RKO (cell line): ENCODE data around the gene HRH1.
"Not testable (repeated sequence)": the region's sequence is repeated elsewhere in the genome, so short reads cannot be mapped to it uniquely, and the experiment has no call there.

Source experiments
- DNase-seq: peaks from one replicate; pipeline ENCODE4 v3.0.0-alpha.2; 2016; ENCODE audit warnings: low spot score

Gene HRH1

DNA sequence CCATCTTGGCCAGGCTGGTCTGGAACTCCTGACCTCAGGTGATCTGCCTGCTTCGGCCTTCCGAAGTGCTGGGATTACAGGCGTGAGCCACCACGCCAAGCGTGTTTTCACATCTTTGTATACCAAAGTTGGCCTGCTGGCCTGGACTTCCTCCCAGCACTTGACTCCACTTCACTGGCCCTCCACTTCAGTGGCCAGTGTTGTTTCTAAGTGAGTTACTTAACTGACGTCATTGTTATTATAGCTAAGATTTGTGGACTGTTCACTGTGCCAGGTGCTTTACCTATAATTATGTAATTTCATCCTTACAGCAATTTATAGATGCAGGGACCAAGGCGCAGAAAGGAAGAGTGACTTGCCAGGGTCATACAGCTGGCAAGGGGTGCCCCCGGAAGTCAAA is 52.0 kb downstream of the HRH1 start:
- DNase-seq: no peak

- DNase-seq: no peak
These were observed 52.7 kb downstream of the HRH1 start for GRCh38 chr3:11206953-11207352.

GRCh38 chr3:11211531-11212298 is 57.4 kb downstream of the HRH1 start:
- DNase-seq: no peak

DNA sequence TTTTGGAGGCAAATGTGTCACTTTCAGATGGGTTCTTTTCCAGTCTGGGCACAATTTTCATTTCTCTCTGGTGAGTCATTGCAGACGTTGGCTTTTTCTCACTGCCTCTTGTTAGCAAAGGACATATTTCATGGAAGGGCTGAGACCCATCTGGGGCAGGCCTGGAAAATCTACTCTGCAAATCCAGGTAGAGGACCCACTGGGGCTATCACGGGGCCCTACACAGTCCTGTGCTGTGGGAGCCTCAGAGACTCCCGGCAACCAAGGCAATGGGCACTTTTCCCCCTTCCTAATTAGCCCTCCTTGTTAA is 58.0 kb downstream of the HRH1 start:
- DNase-seq: no peak

GRCh38 chr3:11212784-11213183 is 58.5 kb downstream of the HRH1 start:
- DNase-seq: no peak

- DNase-seq: no peak
These were observed 59.6 kb downstream of the HRH1 start for GRCh38 chr3:11213810-11214450.

DNA sequence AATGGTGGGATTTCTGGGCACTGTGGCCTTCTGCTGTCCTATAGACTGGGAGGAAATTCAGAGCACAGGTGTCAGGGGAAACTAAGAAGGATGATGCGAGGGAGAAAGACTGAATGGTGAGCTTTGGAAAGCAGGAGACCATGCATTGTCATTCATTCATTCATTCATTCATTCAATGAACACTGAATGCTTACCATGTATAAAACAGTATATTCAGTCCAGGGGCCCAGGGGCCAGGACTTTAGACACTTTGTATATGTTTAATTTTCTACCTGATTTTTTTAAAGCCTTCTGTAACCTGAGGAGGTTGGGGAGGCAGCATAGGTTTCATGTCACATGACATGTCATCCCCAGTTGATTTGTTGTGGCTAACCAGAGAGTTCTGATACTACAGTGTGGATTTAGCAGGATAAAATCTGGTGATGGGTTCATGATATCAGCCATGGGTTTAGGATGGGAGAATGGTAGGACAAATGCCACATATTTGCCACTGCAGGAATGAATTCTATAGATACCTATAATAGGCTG is 60.2 kb downstream of the HRH1 start:
- no peak for DNase-seq

DNA sequence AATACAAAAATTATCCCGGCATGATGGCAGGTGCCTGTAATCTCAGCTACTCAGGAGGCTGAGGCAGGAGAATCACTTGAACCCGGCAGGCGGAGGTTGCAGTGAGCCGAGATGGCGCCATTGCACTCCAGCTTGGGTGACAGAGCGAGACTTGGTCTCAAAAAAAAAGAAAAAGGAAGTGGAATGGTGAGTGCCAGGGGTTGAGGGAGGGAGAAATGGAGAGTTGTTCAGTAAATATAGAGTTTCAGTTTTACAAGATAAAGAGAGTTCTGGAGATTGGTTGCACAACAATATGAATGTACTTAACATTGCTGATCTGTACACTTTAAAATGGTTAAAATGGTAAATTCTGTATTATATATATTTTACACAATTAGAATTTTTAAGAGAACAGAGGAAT is 63.1 kb downstream of the HRH1 start:
- not testable (repeated sequence) for DNase-seq

- DNase-seq: no peak
These were observed 65.9 kb downstream of the HRH1 start for GRCh38 chr3:11220230-11220629.

- DNase-seq: no peak
These were observed 67.6 kb downstream of the HRH1 start for GRCh38 chr3:11221818-11222415.

DNA sequence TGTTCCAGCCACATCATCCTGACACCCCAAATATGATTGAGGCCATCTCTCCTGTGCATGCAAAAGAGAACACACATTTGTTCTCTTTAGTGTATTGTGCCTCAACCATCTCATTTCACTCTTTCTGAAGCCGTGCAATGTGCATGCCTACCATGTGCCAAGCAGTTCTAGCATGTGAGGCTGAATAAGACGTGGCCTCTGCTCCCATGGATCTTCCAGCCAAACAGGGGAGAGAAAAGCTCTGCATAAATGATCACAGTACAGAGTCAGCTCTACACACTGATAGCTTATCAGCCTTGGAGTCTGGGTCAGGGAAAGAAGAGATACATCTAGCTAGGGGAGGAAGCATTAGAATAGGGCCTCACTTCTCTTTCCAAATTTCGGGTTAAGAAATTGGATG is 69.7 kb downstream of the HRH1 start:
- DNase-seq: no peak

DNA sequence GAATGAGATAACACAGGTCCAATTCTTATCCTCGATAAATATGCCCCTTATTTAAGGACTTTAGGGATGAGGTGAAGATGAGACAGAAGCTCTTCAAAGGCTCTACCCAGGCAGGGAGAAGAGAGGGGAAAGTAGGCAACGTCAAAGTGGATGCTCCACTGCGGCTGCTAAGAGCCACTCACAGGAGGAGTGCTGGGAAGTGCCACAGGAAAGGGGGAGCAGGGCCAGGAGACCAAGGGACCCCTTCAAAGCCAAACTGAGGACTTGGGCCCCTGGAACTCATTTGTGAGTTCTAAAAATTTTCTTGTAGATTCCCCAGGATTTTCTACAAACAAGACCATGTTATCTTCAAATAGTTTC is 70.6 kb downstream of the HRH1 start:
- DNase-seq: no peak

- no peak for DNase-seq
These were observed 71.7 kb downstream of the HRH1 start for GRCh38 chr3:11226042-11226370.

DNA sequence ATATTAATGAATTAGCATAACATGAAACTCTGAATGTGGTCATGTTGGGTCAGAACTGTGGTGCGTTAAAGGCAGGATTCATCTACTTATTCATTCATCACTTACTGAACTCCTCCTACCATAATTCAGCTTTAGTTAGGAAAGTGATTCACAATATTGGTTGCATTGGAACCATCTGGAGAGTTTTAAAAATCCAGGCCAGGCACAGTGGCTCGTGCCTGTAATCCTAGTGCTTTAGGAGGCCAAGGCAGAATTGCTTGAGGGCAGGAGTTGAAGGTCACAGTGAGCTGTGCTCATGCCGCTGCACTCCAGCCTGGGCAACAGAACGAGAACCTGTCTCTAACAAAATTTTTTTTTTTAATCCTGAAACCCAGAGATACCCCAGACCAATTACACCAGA is 73.7 kb downstream of the HRH1 start:
- DNase-seq: no peak

DNA sequence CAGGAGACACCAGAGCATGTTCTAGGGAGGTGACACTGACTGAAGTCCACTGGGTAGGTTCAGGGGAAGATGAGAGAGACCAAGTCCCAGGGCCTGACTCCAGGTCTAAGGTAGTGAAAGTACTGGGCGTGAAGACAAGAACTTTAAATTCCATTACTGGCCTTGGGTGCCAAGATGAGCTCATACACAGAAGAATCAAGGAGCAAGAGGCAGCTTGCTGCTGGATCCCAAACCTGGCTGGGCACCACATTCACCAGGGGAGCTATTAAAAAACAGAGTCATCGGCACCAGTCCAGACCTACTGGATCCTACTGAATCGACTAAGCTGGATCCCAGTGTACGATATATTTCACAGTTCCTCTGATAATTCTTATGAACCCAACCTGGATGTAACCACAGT is 75.8 kb downstream of the HRH1 start:
- DNase-seq: no peak

DNA sequence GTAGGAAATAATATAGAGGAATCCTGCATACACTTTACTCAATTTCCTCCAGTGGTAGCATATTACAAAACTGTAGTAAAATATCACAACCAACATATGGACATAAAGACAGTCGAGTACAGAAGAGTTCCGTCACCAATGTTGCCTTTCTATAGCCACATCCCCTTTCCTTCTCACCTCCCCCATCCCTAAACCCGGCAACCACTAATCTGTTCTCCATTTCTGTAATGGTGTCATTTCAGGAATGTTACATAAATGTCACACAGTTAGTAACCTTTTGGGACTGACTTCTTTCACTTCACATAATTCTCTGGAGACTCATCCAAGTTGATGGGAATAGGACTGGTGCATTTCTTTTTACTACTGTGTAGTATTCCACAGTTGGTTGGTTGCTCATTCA is 76.5 kb downstream of the HRH1 start:
- no peak for DNase-seq

DNA sequence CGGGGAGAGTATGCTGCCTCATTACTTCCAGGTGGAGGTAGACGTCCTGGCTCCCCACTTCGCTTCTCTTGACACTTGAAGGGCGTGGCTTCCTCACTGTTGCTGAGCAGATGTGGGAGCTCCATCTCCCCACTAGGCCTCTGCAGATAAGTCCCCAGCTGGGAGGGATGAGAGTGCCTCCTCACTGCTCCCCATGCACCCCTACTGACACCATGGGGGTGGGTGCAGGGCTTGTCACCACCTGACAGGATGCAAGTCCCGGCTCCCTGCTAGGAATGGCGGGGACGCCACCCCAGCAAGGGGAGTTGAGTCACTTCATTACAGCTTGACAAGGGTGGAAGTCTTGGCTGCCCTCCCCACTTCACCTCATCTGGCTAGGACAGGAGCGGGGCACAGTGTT is 81.1 kb downstream of the HRH1 start:
- no peak for DNase-seq

DNA sequence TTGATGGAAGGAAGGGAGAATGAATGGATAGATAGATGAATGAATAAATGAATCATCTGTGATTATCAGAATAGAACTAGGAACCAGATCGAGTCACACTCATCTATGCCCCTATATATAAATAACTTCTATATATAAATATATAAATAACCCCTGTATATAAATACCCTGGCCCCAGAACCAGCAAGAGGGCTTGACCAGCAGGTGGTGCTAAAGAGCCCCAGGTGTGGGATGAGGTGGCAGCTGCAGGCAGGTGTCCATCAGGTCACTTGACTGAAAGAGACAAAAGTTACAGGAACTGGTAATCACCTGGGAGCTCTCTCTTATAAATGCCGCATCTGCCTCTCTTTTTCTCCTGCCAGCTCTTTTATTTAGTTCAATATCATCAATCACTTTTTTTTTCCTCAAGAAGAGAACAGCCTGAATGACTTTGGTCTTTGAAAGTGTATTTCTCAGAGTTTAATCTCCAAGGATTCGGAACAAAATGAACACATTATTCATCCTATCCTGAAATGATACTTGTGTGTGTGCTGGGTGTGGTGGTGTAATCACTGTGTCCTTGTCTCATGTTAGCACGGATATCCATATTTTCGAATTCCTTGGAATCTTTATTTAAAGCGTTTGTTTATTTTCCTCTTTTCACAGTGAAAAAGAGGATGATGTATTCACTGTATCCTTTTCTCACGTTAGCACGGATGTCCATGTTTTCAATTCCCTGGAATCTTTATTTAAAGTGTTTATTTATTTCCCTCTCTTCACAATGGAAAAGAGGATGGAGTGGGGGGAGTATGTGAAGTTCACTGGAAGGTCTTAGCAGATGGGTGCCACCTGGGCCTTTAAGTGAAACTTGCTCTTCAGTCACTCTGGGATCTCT is 82.5 kb downstream of the HRH1 start:
- DNase-seq: no peak

DNA sequence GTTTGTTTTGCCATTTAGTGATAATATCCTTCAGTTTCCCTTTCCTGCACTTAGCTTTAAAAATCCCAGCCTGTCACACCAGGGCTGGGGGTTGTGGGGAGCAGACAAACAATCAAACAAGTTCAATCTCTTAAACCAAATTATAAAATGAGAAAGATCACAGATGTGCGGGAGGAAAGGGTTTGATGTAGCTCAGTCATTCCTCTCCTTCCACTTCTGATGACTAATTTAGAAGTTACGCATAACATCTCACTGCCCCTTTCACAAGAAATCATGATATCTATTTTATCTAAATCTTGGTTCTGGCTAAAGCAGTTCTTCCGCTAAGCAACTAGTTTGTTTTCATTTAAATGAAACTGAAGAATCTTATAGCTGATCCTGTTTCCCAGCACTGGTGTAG is 83.8 kb downstream of the HRH1 start:
- DNase-seq: peak; percentile 48

GRCh38 chr3:11238880-11239279 is 84.6 kb downstream of the HRH1 start:
- peak; percentile 81 for DNase-seq

DNA sequence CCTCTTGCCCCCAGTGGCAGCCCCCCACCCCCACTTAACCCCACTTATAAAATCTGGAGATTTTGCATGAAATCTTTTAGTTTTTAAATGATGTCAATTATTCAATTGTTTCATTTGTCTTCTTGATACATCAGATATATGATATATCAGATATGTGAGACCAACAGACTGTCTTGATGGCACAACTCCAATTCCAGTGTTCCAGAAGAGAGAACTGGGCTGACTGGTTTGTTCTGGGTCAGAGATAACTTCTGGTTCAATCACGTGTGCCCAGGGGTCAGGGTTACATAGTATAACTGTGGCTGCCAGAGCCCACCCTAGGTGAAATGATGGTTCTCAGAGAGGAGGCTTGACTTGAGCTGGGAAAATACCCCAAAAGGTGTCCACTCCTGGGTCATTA is 85.5 kb downstream of the HRH1 start:
- no peak for DNase-seq

DNA sequence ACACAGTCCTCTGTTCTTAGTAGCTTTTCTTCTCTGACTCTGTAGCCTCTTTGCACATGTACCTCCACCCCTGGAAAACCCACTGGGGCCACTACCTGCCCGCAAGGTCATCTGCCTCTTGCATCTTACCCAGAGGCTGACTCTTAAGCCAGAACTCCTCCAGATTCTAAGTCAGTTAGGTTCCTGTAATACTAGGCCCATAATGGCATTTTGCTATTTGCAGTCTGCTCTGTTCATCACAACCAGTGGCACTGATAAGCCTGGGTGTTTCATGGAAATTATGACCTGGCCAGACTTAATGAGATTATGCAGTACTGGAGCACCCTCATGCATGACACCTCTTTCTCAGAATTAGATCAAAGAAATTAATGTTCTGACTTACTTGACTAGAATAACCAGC is 86.2 kb downstream of the HRH1 start:
- no peak for DNase-seq
